ENCODE results near the gene DSCAML1.

GRCh38 chr11:117833401-117833891, 36.4 kb upstream of the DSCAML1 start:
- no peak for TF ChIP-seq CTCF (IDR thresholded peaks at IDR 0.05; ENCODE audit: low read depth, low read length)
- no peak for TF ChIP-seq EZH2phosphoT487 (IDR thresholded peaks at IDR 0.05; ENCODE audit: low read depth)
